Stimulated activated CD8-positive, alpha-beta memory T cell treated with anti-CD3 and anti-CD28 coated beads, Interleukin-7, amount 100 ng/mL, for 4 hours (primary cell): ENCODE data around the gene RAPGEF4.

ENCODE experiments used
- DNase-seq, 2 donors: peaks; one replicate each; pipeline ENCODE4 v3.0.0-alpha.2; 2020; ENCODE audit warnings: low read depth in 2 of 2

RAPGEF4 gene

GRCh38 chr2:172860336-172860707 lies 124.7 kb downstream of the RAPGEF4 start:
- DNase-seq, result no peak

GRCh38 chr2:172861098-172861497 lies 125.5 kb downstream of the RAPGEF4 start:
- no peak for DNase-seq

GRCh38 chr2:172861656-172862476 lies 126.2 kb downstream of the RAPGEF4 start:
- no peak for DNase-seq

- DNase-seq, result no peak
These were observed 127.7 kb downstream of the RAPGEF4 start for GRCh38 chr2:172863341-172863740.

- no peak for DNase-seq
These were observed 128.5 kb downstream of the RAPGEF4 start for GRCh38 chr2:172864182-172864581.

GRCh38 chr2:172865422-172865821 lies 129.8 kb downstream of the RAPGEF4 start:
- DNase-seq, result no peak

- DNase-seq, result no peak
These were observed 134.2 kb downstream of the RAPGEF4 start for GRCh38 chr2:172869861-172870260.

- no peak for DNase-seq
These were observed 134.8 kb downstream of the RAPGEF4 start for GRCh38 chr2:172870396-172870795.

GRCh38 chr2:172877826-172878225 lies 142.2 kb downstream of the RAPGEF4 start:
- no peak for DNase-seq

- DNase-seq, result no peak
These were observed 142.6 kb downstream of the RAPGEF4 start for GRCh38 chr2:172878260-172878659.

GRCh38 chr2:172884336-172884735 lies 148.7 kb downstream of the RAPGEF4 start:
- no peak for DNase-seq

- DNase-seq, result no peak
These were observed 150.4 kb downstream of the RAPGEF4 start for GRCh38 chr2:172885996-172886395.

- DNase-seq, result no peak
These were observed 151.6 kb downstream of the RAPGEF4 start for GRCh38 chr2:172887280-172887679.

GRCh38 chr2:172888714-172889669 lies 153.3 kb downstream of the RAPGEF4 start:
- DNase-seq, result no peak

- no peak for DNase-seq
These were observed 154.3 kb downstream of the RAPGEF4 start for GRCh38 chr2:172889768-172890430.

- DNase-seq, result no peak
These were observed 157.5 kb downstream of the RAPGEF4 start for GRCh38 chr2:172893111-172893510.

GRCh38 chr2:172893671-172894070 lies 158.0 kb downstream of the RAPGEF4 start:
- no peak for DNase-seq

- no peak for DNase-seq
These were observed 159.2 kb downstream of the RAPGEF4 start for GRCh38 chr2:172894689-172895387.

- no peak for DNase-seq
These were observed 161.0 kb downstream of the RAPGEF4 start for GRCh38 chr2:172896661-172897081.

GRCh38 chr2:172900871-172901270 lies 165.2 kb downstream of the RAPGEF4 start:
- no peak for DNase-seq

- DNase-seq, result no peak
These were observed 166.3 kb downstream of the RAPGEF4 start for GRCh38 chr2:172901913-172902312.
